GM06990 (cell line): ENCODE results near the gene GBX1.

Experiments
- DNase-seq: peaks from one replicate; pipeline ENCODE4 v3.0.0-alpha.2; 2011; ENCODE audit not compliant: insufficient read length; ENCODE audit errors: extremely low read depth
- H3K27me3 ChIP-seq: replicated peaks from 2 replicates; pipeline ENCODE4 v1.6.0; 2011; ENCODE audit warnings: low read length; ENCODE audit not compliant: control insufficient read depth, insufficient read depth
- H3K36me3 ChIP-seq: 2 replicates; pipeline ENCODE4 v1.5.1; 2011; ENCODE audit warnings: low read length; ENCODE audit not compliant: control insufficient read depth, insufficient read depth
- H3K4me3 ChIP-seq: replicated peaks from 2 replicates; pipeline ENCODE4 v1.5.1; 2011; ENCODE audit warnings: low read depth, mild to moderate bottlenecking, control low read depth, low read length
- CTCF ChIP-seq: IDR thresholded peaks from 2 replicates; pipeline ENCODE4 v1.5.1; 2011; ENCODE audit warnings: low read length, control low read depth, mild to moderate bottlenecking, inconsistent platforms; ENCODE audit not compliant: insufficient read depth, poor library complexity, severe bottlenecking

Gene GBX1

GRCh38 chr7:151102991-151103390, 64.5 kb downstream of the GBX1 start:
- Histone ChIP-seq H3K4me3 (no peak overlapping the region), H3K36me3 (no peaks in the 10 kb centered on the region), H3K27me3 (no peaks in the 10 kb centered on the region)
- TF ChIP-seq CTCF, result no peak
- no peak for DNase-seq

- TF ChIP-seq CTCF, result no peak
- no peak overlapping the region for H3K4me3 ChIP-seq
These were observed 65.7 kb downstream of the GBX1 start for GRCh38 chr7:151101621-151102396.

GRCh38 chr7:151100921-151101320, 66.6 kb downstream of the GBX1 start:
- Histone ChIP-seq H3K4me3 (no peak overlapping the region), H3K36me3 (no peaks in the 10 kb centered on the region), H3K27me3 (no peaks in the 10 kb centered on the region)
- no peak for DNase-seq
- no peak for TF ChIP-seq CTCF

More at GRCh38 chr7:151101621-151102396, 65.7 kb downstream of the GBX1 start:
- no peak for DNase-seq
- Histone ChIP-seq H3K27me3 (no peaks in the 10 kb centered on the region), H3K36me3 (no peaks in the 10 kb centered on the region)

- no peaks in the 10 kb centered on the region for H3K27me3 ChIP-seq
- no peaks in the 10 kb centered on the region for H3K36me3 ChIP-seq
- TF ChIP-seq CTCF, result no peak
- no peak for DNase-seq
- no peak overlapping the region for H3K4me3 ChIP-seq
These were observed 67.8 kb downstream of the GBX1 start for GRCh38 chr7:151099486-151100211.
